Neural progenitor cell (in vitro differentiated cells): Measurements from ENCODE around the gene KLHL7.
"Not testable (repeated sequence)": the region's sequence is repeated elsewhere in the genome, so short reads cannot be mapped to it uniquely, and the experiment has no call there.

Experiments used
- CTCF ChIP-seq: fragments of 200-600 bp; sonication (generic); IDR thresholded peaks from 2 replicates; pipeline ENCODE4 v1.5.1; 2017; ENCODE audit warnings: antibody characterized with exemption, mild to moderate bottlenecking
- EZH2phosphoT487 ChIP-seq: fragments of 200-600 bp; sonication (generic); IDR thresholded peaks from 2 replicates; pipeline ENCODE4 v1.6.1; 2017; ENCODE audit warnings: antibody characterized with exemption

GRCh38 chr7:23131799-23132198 is 26.2 kb downstream of the KLHL7 start:
- TF ChIP-seq CTCF, EZH2phosphoT487: not testable (repeated sequence)
